GM21529 (cell line): ENCODE data around the gene FTSJ3.

Source experiments
- ATAC-seq: cut with Tn5 transposase; IDR thresholded peaks from one replicate; pipeline ENCODE4 v1.9.1; 2021; ENCODE audit not compliant: unreplicated experiment

Gene FTSJ3

DNA sequence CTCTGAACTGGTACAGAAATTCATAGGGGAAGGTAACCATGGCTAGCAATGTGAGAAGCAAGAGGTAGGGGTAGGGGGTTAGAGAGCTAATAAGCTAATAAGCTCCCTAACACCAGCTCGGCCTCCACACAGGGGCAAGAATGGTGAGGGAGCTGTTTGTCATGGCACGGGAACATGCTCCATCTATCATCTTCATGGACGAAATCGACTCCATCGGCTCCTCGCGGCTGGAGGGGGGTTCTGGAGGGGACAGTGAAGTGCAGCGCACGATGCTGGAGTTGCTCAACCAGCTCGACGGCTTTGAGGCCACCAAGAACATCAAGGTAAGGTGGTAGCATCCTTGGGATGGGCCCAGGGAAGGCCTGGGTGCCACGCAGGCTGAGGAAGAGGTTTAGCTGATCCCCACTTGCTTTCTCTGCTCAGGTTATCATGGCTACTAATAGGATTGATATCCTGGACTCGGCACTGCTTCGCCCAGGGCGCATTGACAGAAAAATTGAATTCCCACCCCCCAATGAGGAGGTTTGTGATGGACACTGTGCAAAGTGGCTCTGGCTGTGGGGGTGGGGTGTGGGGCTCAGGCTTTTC lies 3.5 kb upstream of the FTSJ3 start:
- ATAC-seq = no peak

GRCh38 chr17:63830278-63830677 lies 2.8 kb upstream of the FTSJ3 start:
- ATAC-seq = no peak

- ATAC-seq = no peak
Measured at GRCh38 chr17:63828936-63829335, 1.5 kb upstream of the FTSJ3 start.

GRCh38 chr17:63827801-63828221 lies 348 bp upstream of the FTSJ3 start:
- no peak for ATAC-seq

GRCh38 chr17:63826468-63827001 lies 928 bp downstream of the FTSJ3 start:
- no peak for ATAC-seq

- no peak for ATAC-seq
Measured at GRCh38 chr17:63824362-63824761, 3.1 kb downstream of the FTSJ3 start.

DNA sequence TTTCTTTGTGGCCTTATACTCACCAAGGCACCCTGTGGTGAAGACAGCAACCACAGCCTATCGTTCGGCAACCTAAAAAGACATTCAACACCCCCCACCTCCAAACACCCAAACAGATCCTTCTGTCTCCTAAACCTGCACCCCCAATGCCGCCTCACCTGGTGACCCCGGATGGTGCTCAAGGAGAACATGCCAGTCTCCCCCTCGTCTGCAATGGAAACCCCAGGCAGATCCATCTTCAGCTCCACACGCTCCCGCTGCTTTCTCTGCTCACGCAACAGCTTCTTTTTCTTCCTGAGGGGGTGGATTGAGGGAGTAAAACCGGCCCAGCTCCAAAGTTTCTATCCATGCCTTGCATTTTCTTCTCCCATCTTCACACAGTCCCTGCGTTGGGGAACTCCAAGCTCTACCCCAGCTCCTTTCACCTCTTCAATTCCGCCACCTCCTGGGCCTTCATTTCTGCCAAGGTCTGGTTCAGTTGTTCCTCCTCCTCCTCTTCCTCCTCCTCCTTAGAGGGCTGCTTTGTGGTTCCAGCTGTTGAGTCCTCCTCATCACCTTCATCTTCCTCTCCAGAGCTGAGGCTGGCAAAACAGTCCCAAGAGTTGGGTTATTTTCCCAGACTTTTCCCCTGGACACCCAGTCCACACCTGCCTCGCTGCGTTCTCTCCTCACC lies 3.7 kb downstream of the FTSJ3 start:
- no peak for ATAC-seq

DNA sequence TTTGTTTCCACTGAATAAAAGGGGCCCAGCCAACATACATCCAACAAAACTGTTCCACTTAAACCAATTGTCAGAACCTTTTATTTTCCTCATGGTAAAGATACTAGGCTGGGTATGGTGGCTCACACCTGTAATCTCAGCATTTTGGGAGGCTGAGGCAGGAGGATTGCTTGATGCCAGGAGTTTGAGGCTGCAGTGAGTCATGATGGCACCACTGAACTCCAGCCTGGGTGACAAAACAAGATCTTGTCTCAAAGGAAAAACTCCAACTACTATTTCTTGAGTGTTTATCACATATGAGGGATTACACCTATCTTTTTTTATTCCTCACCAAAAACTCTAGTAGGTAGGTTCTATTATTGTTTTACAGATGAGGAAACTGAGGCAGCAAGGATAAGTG lies 4.9 kb downstream of the FTSJ3 start:
- ATAC-seq = no peak

DNA sequence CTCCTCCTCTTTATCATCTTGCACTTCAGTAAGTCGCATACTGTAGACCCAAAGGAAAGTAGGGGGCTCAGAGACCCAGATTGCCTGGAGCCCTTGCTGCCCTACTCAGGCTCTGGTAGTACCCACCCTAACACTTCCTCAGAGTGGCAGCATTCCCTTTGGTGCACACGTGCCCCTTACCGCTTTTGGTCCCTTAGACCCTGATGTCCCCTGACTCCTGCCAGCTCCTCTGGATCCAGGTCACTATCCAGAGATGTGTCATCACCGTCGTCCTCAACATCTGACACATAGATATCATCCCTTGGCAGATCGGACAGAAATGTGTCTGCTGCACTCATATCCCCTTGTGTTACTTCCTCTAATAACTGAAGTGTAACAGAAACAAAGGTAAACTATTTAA lies 5.7 kb downstream of the FTSJ3 start:
- no peak for ATAC-seq

GRCh38 chr17:63820963-63821561 lies 6.4 kb downstream of the FTSJ3 start:
- ATAC-seq = no peak

DNA sequence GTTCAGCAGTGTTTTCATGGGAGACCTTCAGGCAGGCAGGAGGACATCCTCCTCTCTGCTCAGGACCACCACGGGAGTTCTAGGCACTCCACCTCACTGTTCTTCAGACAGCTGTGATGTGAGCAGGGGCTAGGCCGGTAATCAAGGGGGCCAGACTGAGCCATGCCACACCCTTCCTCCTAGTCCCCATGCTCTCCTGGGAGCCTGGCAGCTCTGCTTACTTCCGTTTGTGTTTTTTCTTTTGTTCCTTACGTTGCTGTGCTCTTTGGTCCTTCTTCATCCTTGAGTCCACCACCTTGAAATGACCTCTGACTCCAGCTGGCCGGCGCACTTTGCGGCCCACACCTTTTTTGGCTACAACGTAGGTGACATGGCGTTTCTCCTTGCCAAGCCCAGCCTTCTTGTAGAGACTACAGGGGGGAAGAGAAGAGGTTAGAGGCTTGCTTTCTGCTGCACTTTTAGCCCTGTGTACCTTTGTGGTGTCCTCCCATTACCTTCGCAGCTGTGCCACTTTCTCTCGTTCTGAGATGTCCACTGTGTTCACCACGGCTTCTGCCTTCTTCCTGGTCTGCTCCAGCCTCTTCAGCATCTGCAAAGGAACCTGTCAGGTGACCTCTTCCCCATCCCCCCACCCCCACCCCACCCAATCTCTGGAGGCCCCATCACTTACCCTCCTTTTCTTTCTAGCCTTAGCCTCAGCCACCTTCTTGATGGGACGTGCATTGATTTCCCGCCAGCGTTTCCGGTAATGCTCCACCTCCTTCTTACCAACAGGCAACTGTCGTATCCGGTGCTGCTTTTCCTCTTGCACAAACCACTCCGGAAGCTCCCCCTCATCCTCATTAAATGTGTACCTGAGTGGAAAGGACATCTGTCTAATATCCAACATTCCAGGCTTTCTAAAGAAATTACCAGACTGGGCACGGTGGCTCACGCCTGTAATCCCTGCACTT lies 7.6 kb downstream of the FTSJ3 start:
- no peak for ATAC-seq

DNA sequence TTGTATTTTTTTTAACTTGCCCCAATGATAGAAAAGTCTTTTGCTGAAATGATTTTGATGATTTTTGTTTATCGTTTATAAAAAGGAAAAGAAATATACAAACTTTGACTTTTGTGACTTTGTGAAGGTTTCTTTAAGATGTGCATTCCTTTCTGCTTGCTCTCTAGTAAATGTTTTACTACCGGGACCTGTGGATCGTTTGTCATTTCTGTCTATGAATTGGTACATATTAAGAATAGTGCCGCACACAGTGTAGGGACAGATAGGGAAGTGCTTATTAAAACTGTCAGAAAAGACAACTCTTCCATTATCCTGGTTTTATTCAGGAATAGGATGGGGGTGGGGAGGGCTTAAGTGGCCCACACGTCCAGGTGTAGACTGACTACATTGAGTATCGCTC lies 8.3 kb downstream of the FTSJ3 start:
- ATAC-seq = no peak

DNA sequence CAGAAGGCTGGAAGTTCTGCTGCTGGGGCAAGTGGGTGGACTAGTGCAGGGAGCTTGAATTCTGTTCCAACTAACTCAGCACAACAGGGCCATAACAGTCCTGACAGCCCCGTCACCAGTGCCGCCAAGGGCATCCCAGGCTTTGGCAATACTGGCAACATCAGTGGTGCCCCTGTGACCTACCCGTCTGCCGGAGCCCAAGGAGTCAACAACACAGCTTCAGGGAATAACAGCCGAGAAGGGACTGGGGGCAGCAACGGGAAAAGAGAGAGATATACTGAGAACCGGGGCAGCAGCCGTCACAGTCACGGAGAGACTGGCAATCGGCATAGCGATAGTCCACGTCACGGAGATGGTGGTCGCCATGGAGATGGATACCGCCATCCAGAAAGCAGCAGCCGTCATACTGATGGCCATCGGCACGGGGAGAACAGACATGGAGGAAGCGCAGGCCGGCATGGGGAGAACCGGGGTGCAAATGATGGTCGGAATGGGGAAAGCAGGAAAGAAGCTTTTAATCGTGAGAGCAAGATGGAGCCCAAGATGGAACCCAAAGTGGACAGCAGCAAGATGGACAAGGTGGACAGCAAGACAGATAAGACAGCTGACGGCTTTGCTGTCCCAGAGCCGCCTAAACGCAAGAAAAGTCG lies 9.6 kb downstream of the FTSJ3 start:
- ATAC-seq = no peak

- ATAC-seq = no peak
Measured at GRCh38 chr17:63816669-63817068, 10.8 kb downstream of the FTSJ3 start.

- ATAC-seq = no peak
Measured at GRCh38 chr17:63816123-63816522, 11.3 kb downstream of the FTSJ3 start.

GRCh38 chr17:63809970-63810369 lies 17.5 kb downstream of the FTSJ3 start:
- no peak for ATAC-seq

DNA sequence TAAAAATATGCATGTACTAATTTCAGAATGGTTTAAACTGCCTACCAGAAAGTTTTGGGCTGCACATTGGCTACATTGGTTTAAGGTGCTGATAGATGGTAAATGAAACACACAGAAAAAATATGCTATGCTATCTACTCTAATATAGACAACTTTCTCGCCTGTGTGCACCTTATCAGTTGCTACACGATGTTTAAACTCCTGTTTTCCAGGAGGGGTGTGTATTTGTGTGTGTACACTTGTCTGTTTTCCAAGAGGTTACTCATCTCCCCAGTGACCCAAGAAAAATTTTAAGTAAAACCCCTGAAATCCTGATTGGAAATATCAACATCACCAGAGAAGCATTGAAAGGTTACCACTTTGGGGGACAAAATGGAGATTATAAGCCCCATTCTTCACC lies 21.9 kb downstream of the FTSJ3 start:
- no peak for ATAC-seq

GRCh38 chr17:63804328-63804727 lies 23.1 kb downstream of the FTSJ3 start:
- no peak for ATAC-seq

- no peak for ATAC-seq
Measured at GRCh38 chr17:63800783-63801182, 26.7 kb downstream of the FTSJ3 start.

GRCh38 chr17:63798572-63799106 lies 28.8 kb downstream of the FTSJ3 start:
- no peak for ATAC-seq
